IMR-90 (cell line): ENCODE measurements around the gene RNF141. TPM values are rescaled to one million over a fixed set of nuclear protein-coding genes. Genes with fewer than 3 reads are reported as not detected.

ENCODE experiments used
- ATAC-seq: fragments of 200-7000 bp; cut with Tn5 transposase; 2 replicates; pipeline ENCODE4 v1.9.1; 2020; ENCODE audit warnings: low read depth, mild to moderate bottlenecking, moderate library complexity
- BruUV-seq: library from RNA; stranded (reverse); fragments of 400-500 nt; replicated peaks from 2 replicates; lab custom pipeline; 2021; lab: Mats Ljungman, UMichigan
- CTCF ChIA-PET: fragments of 300-600 bp; formaldehyde crosslinking; extraction: SDS; loops from one replicate; lab custom pipeline; 2021; ENCODE audit warnings: antibody characterized with exemption; lab: Yijun Ruan, JAX
- POLR2A ChIA-PET: fragments of 300-600 bp; sonication (Branson Sonifier 250); formaldehyde crosslinking; loops from one replicate; lab custom pipeline; 2022; ENCODE audit warnings: antibody characterized with exemption; ENCODE audit not compliant: unreplicated experiment; lab: Charles Lee
- DNase-seq: peaks from one replicate; pipeline ENCODE4 v3.0.0; 2013
- H2AFZ ChIP-seq: replicated peaks from 2 replicates; pipeline ENCODE3; 2013; ENCODE audit warnings: low read length, mild to moderate bottlenecking; ENCODE audit not compliant: poor library complexity
- H2AK5ac ChIP-seq: 2 replicates; pipeline ENCODE4 v1.6.1; 2013; ENCODE audit warnings: low read depth, low read length, inconsistent platforms
- H2AK9ac ChIP-seq: replicated peaks from 2 replicates; pipeline ENCODE3; 2013; ENCODE audit warnings: mild to moderate bottlenecking, low read depth, low read length, moderate library complexity; ENCODE audit not compliant: poor library complexity
- H2BK120ac ChIP-seq: 2 replicates; pipeline ENCODE4 v1.6.1; 2013; ENCODE audit warnings: low read depth, low read length, inconsistent platforms
- H2BK15ac ChIP-seq: 3 replicates; pipeline ENCODE4 v1.6.1; 2013; ENCODE audit warnings: low read depth, low read length, inconsistent platforms
- H2BK20ac ChIP-seq: 2 replicates; pipeline ENCODE4 v1.6.1; 2013; ENCODE audit warnings: low read depth, mild to moderate bottlenecking, inconsistent platforms, low read length, moderate library complexity
- H2BK5ac ChIP-seq: 2 replicates; pipeline ENCODE4 v1.6.1; 2013; ENCODE audit warnings: mild to moderate bottlenecking, low read depth, low read length, inconsistent platforms; ENCODE audit not compliant: poor library complexity, severe bottlenecking
- H3K14ac ChIP-seq: replicated peaks from 2 replicates; pipeline ENCODE4 v1.6.1; 2013; ENCODE audit warnings: low read depth, low read length, inconsistent platforms
- H3K18ac ChIP-seq: 2 replicates; pipeline ENCODE4 v1.6.1; 2013; ENCODE audit warnings: low read depth, low read length, control low read depth
- H3K23ac ChIP-seq: 2 replicates; pipeline ENCODE4 v1.6.1; 2013; ENCODE audit warnings: low read depth, low read length, inconsistent platforms
- H3K27ac ChIP-seq: 2 replicates; pipeline ENCODE4 v1.5.1; 2013; ENCODE audit warnings: mild to moderate bottlenecking, control low read depth, low read length; ENCODE audit not compliant: insufficient read depth
- H3K27me3 ChIP-seq: 2 replicates; pipeline ENCODE4 v1.6.1; 2013; ENCODE audit warnings: low read length; ENCODE audit not compliant: control insufficient read depth, insufficient read depth
- H3K36me3 ChIP-seq: 2 replicates; pipeline ENCODE4 v1.6.1; 2013; ENCODE audit warnings: low read length, mixed read lengths; ENCODE audit not compliant: control insufficient read depth, insufficient read depth
- H3K4ac ChIP-seq: 2 replicates; pipeline ENCODE4 v1.6.1; 2013; ENCODE audit warnings: low read depth, low read length, inconsistent platforms
- H3K4me1 ChIP-seq: 2 replicates; pipeline ENCODE4 v1.6.1; 2013; ENCODE audit warnings: low read length, mixed read lengths; ENCODE audit not compliant: control insufficient read depth, insufficient read depth
- H3K4me2 ChIP-seq: 2 replicates; pipeline ENCODE4 v1.6.1; 2013; ENCODE audit warnings: low read depth, mild to moderate bottlenecking, control low read depth, low read length, moderate library complexity
- H3K4me3 ChIP-seq: 2 replicates; pipeline ENCODE4 v1.5.1; 2013; ENCODE audit warnings: low read depth, mild to moderate bottlenecking, control low read depth, low read length, moderate library complexity; ENCODE audit not compliant: insufficient read depth
- H3K56ac ChIP-seq: 2 replicates; pipeline ENCODE4 v1.6.1; 2013; ENCODE audit warnings: low read length, inconsistent platforms; ENCODE audit not compliant: insufficient read depth; ENCODE audit errors: extremely low read depth
- H3K79me1 ChIP-seq, 2 experiments: 2 replicates each; pipeline ENCODE4 v1.6.1; 2013; ENCODE audit warnings: low read length in 2 of 2, inconsistent platforms in 1 of 2, low read depth in 1 of 2
- H3K9ac ChIP-seq: 2 replicates; pipeline ENCODE4 v1.6.1; 2013; ENCODE audit warnings: low read depth, low read length, control low read depth
- H3K9me1 ChIP-seq: 2 replicates; pipeline ENCODE4 v1.6.1; 2013; ENCODE audit warnings: low read length, inconsistent platforms; ENCODE audit not compliant: insufficient read depth
- H3K9me3 ChIP-seq: 2 replicates; pipeline ENCODE4 v1.6.1; 2013; ENCODE audit warnings: low read length; ENCODE audit not compliant: control insufficient read depth, insufficient read depth
- H4K20me1 ChIP-seq: 2 replicates; pipeline ENCODE4 v1.6.1; 2013; ENCODE audit warnings: low read length, inconsistent platforms; ENCODE audit not compliant: insufficient read depth
- H4K5ac ChIP-seq: 2 replicates; pipeline ENCODE4 v1.6.1; 2013; ENCODE audit warnings: mild to moderate bottlenecking, low read depth, low read length, control low read depth
- H4K8ac ChIP-seq, 2 experiments: 2 replicates each; pipeline ENCODE4 v1.6.1; 2013; ENCODE audit warnings: low read depth in 2 of 2, low read length in 2 of 2, control low read depth in 1 of 2, inconsistent platforms in 1 of 2
- H4K91ac ChIP-seq: 2 replicates; pipeline ENCODE4 v1.6.1; 2013; ENCODE audit warnings: low read depth, low read length, inconsistent platforms; ENCODE audit not compliant: insufficient read depth
- MAFK ChIP-seq: IDR thresholded peaks from 2 replicates; pipeline ENCODE4 v1.6.1; 2012; ENCODE audit warnings: low read depth, low read length, improper control_type of control experiment
- MAZ ChIP-seq: IDR thresholded peaks from 2 replicates; pipeline ENCODE4 v1.6.1; 2012; ENCODE audit warnings: low read depth, mild to moderate bottlenecking, low read length, improper control_type of control experiment, moderate library complexity, borderline replicate concordance
- MXI1 ChIP-seq: IDR thresholded peaks from 2 replicates; pipeline ENCODE4 v1.6.1; 2012; ENCODE audit warnings: low read depth, mild to moderate bottlenecking, low read length, moderate library complexity, borderline replicate concordance
- RCOR1 ChIP-seq: IDR thresholded peaks from 2 replicates; pipeline ENCODE4 v1.6.1; 2012; ENCODE audit warnings: mild to moderate bottlenecking, low read length, improper control_type of control experiment; ENCODE audit not compliant: insufficient replicate concordance
- RFX5 ChIP-seq: IDR thresholded peaks from 2 replicates; pipeline ENCODE4 v1.8.0; 2012; ENCODE audit warnings: low read depth, mild to moderate bottlenecking, low read length, moderate library complexity
- SMC3 ChIP-seq: fragments of 150-350 bp; IDR thresholded peaks from 2 replicates; pipeline ENCODE4 v1.6.1; 2016; ENCODE audit warnings: low read depth, mild to moderate bottlenecking, antibody characterized with exemption, low read length, moderate library complexity
- WGBS, 2 experiments: methylation state at CpG; one replicate each; pipeline versions ENCODE4 v1.1.5 to v1.1.7; 2013; ENCODE audit warnings: missing lambda C conversion rate in 2 of 2; ENCODE audit not compliant: insufficient read length in 1 of 2; ENCODE audit errors: extremely low coverage in 2 of 2; 5-methylcytosine and 5-hydroxymethylcytosine counted together
- dilution Hi-C: fragments of 300-500 bp; cut with HindIII; formaldehyde crosslinking; loops from one replicate; pipeline ENCODE4 v1.14.3; 2018; ENCODE audit warnings: low sequenced_read_pairs; ENCODE audit not compliant: unreplicated experiment
- in situ Hi-C: fragments of 300-500 bp; cut with MboI; formaldehyde crosslinking; loops from 3 replicates; pipeline ENCODE4 v1.14.3; 2019; ENCODE audit warnings: low sequenced_read_pairs, inconsistent platforms, mixed read lengths
- intact Hi-C: fragments of 100-400 bp; cut with micrococcal nuclease; formaldehyde crosslinking; loops from 2 replicates; pipeline ENCODE4 v1.10.0; 2022
- polyA plus RNA-seq, 3 experiments: library from polyadenylated mRNA; depleted of rRNA; stranded (reverse); fragments of >200 nt; gene quantifications; 2 replicates each; pipeline ENCODE4 v1.2.3, GENCODE V29; 2012; ENCODE audit warnings: low replicate concordance in 1 of 3
- total RNA-seq: library from RNA; depleted of rRNA; stranded (reverse); fragments of >200 nt; gene quantifications from 2 replicates; pipeline ENCODE4 v1.2.3, GENCODE V29; 2012
- TF ChIP-seq, protein P1 (sequence below): conservative IDR thresholded peaks from 2 replicates; pipeline ENCODE4 v1.5.1; 2012; ENCODE audit warnings: mild to moderate bottlenecking, low read depth, low read length, improper control_type of control experiment
- TF ChIP-seq, protein P2 (sequence below): fragments of 150-350 bp; IDR thresholded peaks from 2 replicates; pipeline ENCODE4 v1.6.1; 2016; ENCODE audit warnings: low read depth, mild to moderate bottlenecking, low read length, moderate library complexity, borderline replicate concordance

The RNF141 gene
- total and polyA plus RNA-seq, 2 of the 4 experiments (the other 2 are of a cell fraction): 13.8 to 18.6 TPM

DNA sequence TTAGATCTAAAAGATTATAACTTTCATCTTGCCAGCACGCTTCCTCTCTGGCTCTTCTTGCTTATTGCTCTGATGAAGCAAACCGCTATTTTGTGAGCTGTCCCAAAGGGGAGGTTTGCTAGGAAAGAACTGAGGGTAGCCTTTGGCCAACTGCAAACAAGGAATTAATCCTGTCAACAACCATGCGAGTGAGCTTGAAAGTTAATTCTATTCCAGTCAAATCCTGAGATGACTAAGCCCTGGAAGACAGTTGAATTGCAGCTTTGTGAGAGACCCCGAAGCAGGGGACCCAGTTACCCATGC lies 10.3 kb upstream of the RNF141 start:
- H2AK5ac ChIP-seq: 0 out of 2 replicates have a peak overlapping the region, but pooled peaks have one; percentile 65
- TF ChIP-seq MXI1 (no peak), RFX5 (no peak), SMC3 (no peak), MAFK (no peak), MAZ (no peak), RCOR1 (no peak)
- TF ChIP-seq, protein P1, sequence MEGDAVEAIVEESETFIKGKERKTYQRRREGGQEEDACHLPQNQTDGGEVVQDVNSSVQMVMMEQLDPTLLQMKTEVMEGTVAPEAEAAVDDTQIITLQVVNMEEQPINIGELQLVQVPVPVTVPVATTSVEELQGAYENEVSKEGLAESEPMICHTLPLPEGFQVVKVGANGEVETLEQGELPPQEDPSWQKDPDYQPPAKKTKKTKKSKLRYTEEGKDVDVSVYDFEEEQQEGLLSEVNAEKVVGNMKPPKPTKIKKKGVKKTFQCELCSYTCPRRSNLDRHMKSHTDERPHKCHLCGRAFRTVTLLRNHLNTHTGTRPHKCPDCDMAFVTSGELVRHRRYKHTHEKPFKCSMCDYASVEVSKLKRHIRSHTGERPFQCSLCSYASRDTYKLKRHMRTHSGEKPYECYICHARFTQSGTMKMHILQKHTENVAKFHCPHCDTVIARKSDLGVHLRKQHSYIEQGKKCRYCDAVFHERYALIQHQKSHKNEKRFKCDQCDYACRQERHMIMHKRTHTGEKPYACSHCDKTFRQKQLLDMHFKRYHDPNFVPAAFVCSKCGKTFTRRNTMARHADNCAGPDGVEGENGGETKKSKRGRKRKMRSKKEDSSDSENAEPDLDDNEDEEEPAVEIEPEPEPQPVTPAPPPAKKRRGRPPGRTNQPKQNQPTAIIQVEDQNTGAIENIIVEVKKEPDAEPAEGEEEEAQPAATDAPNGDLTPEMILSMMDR: no peak
- TF ChIP-seq, protein P2, sequence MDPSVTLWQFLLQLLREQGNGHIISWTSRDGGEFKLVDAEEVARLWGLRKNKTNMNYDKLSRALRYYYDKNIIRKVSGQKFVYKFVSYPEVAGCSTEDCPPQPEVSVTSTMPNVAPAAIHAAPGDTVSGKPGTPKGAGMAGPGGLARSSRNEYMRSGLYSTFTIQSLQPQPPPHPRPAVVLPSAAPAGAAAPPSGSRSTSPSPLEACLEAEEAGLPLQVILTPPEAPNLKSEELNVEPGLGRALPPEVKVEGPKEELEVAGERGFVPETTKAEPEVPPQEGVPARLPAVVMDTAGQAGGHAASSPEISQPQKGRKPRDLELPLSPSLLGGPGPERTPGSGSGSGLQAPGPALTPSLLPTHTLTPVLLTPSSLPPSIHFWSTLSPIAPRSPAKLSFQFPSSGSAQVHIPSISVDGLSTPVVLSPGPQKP: no peak
- DNase-seq (no peak), ATAC-seq (no peak)
- H3K4me1 ChIP-seq: peaks cover 5% of the 10 kb centered on the region; the same call in 1 of the 2 replicates
- peak overlapping the region in 1 of 2 experiments; percentile 10; a peak in 1 of 4 replicates for H4K8ac ChIP-seq
- H4K5ac ChIP-seq: peak overlapping the region; percentile 2; the same call in 1 of the 2 replicates
- H4K20me1 ChIP-seq: no peaks in the 10 kb centered on the region
- no peaks in the 10 kb centered on the region for H3K79me1 ChIP-seq
- H3K27me3 ChIP-seq: no peaks in the 10 kb centered on the region
- peak overlapping the region; percentile 85 for H2BK5ac ChIP-seq
- intact Hi-C loops: no loop called here
- peak overlapping the region; percentile 71 for H3K14ac ChIP-seq
- H3K18ac ChIP-seq: peak overlapping the region; percentile 30
- peak overlapping the region; percentile 72; the same call in 1 of the 2 replicates for H2BK20ac ChIP-seq
- no peak overlapping the region for H3K4me2 ChIP-seq
- no peaks in the 10 kb centered on the region for H3K36me3 ChIP-seq
- no peak overlapping the region for H3K23ac ChIP-seq
- in situ Hi-C loops: no loop called here
- peak overlapping the region; percentile 72 for H3K27ac ChIP-seq
- no peak overlapping the region for H3K56ac ChIP-seq
- peak overlapping the region; percentile 85 for H3K4ac ChIP-seq
- POLR2A ChIA-PET: no interaction called here
- H3K9ac ChIP-seq: no peak overlapping the region
- H3K9me1 ChIP-seq: no peaks in the 10 kb centered on the region
- dilution Hi-C loops: no loop called here
- no peaks in the 10 kb centered on the region; the same call in 1 of the 2 replicates for H3K9me3 ChIP-seq
- no peak overlapping the region for H3K4me3 ChIP-seq
- WGBS, 2 experiments: no CpG with 5 or more reads among the region's 4 CpGs
- H2BK15ac ChIP-seq: peak overlapping the region; percentile 51; the same call in 1 of the 3 replicates
- H2AFZ ChIP-seq: no peak overlapping the region
- no TSS peak for BruUV-seq
- H4K91ac ChIP-seq: peak overlapping the region; percentile 36
- CTCF ChIA-PET: no interaction called here
- no peak overlapping the region for H2AK9ac ChIP-seq
- H2BK120ac ChIP-seq: peak overlapping the region; percentile 58
